Stimulated activated CD4-positive, alpha-beta T cell treated with anti-CD3 and anti-CD28 coated beads, TNF-alpha, amount 100 ng/mL, for 4 hours (primary cell): ENCODE measurements around the gene RSF1.

ENCODE experiments used
- DNase-seq, 3 experiments: peaks; one replicate each; pipeline ENCODE4 v3.0.0-alpha.2; 2020; ENCODE audit warnings: low read depth in 3 of 3

RSF1 gene

GRCh38 chr11:77813256-77813655, 7.3 kb downstream of the RSF1 start:
- no peak for DNase-seq

DNA sequence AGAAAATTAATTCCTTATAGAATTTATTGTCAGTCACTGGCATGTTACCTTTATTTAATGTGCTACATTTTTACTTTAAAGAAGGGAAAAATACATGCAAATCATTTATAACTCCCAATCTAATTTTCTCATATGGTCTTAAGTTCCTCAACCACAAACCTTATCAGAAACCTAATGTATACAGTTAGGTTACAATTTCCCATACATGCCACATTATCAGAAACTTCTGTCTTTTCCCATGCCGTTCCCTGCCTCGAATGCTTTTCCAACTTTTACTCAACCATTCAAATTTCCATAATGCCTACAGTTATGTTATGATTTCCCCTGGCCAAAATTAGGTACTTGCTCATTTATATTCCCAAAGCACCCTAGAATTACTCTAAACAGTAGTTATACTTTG, 13.5 kb downstream of the RSF1 start:
- no peak for DNase-seq

GRCh38 chr11:77806415-77806814, 14.1 kb downstream of the RSF1 start:
- DNase-seq: no peak

DNA sequence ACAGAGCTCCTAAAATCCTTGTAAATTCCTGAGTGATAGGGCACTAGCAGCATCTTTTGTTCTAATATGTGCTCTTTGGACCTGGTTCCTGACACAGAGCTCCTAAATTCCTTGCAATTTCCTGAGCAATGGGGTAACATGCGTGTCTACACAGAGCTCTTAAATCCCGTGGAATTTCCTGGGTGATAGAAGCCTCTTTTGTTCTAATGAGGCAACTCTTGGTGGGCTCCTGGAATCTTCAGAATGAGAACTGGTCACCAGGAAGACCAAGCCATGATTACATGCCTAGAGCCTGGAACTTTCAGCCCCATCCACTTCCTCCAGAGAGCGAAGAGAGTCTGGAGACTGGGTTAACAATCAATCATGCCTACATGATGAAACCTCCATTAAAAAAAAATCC, 19.0 kb downstream of the RSF1 start:
- DNase-seq: no peak

DNA sequence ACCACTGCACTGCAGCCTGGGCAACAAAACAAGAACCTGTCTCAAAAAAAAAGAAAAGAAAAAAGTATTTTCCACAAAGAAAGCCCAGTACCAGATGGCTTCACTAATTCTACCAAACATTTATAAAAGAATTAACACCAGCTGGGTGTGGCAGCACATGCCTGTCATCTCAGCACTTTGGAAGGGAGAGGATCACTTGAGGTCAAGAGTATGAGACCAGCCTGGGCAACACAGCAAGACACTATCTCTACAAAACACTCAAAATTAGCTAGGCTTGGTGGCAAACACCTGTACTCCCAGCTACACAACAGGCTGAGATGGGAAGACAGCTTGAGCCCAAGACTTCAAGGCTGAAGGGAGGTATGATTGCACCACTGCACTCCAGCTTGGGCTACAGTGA, 20.1 kb downstream of the RSF1 start:
- no peak for DNase-seq

- DNase-seq: no peak
These were observed 21.2 kb downstream of the RSF1 start for GRCh38 chr11:77799338-77799737.

GRCh38 chr11:77793972-77794371, 26.6 kb downstream of the RSF1 start:
- DNase-seq: no peak

GRCh38 chr11:77791301-77791700, 29.2 kb downstream of the RSF1 start:
- DNase-seq: no peak

- no peak for DNase-seq
These were observed 30.6 kb downstream of the RSF1 start for GRCh38 chr11:77789731-77790476.

DNA sequence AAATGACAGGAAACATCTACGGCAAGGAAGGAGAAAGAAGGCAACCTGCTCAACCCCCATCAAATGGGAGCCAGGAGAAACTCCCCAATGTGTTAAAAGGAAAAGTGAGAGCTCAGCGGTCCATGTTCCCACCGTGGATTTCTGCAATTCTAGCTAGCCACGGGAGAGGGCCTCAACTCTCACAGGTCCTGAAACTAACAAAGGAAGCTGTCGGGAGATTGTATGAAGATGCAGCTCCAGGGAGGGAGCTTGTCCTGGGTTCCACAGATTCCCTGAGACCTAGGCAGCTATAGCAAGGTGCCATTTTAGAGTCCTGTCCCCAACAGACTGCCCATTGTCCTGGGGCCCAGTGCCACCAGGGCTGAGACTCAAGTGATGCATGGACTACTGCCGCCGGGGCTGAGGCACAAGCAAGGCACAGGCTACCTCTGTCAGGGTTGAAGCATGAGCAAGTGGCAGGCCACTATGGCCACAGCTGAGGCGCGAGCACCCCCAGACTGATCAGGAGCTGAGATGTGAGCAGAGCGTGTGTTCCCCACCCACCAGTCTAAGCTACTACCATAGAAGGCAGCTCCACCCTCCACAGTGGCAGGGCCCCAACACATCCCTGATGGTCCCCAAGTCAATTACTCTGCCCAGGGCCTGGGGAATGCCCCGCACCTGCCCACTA, 31.3 kb downstream of the RSF1 start:
- DNase-seq: no peak

- no peak for DNase-seq
These were observed 36.0 kb downstream of the RSF1 start for GRCh38 chr11:77784572-77784971.

DNA sequence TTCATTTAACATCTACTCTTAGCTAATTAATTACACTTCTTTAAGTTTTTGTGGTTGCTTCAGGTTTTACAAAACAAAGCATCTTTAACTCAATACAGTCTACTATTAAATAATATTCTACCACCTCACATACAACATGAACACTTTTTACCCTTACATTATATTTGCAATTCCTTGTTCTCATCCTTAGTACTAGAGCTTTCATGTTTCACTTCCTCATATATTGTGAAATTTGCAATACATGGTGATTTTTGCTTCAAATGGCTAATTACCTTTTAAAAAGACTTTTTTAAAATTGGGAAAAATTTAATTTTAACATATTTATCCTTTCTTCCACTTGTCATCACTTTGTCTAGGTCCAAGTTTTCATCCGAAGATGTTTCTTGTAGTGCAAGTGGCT, 37.5 kb downstream of the RSF1 start:
- DNase-seq: no peak

DNA sequence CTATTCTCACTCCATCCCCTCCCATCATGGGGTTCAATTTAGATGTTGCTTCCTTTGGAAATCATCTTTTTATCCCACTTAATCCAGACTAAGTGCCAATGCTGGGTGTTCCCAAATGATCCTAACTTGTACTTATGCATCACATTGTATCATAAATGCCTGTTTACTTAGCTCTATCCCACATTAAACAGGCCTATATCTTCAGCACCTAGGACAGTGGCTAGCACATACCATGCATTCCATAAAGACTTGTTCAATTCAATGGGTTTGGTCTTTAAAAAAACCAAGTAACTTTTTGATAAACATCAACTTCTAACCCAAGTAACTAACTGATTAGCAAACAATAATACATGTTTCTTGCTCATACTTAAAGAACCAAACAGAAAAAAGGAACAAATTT, 40.6 kb downstream of the RSF1 start:
- DNase-seq: no peak

DNA sequence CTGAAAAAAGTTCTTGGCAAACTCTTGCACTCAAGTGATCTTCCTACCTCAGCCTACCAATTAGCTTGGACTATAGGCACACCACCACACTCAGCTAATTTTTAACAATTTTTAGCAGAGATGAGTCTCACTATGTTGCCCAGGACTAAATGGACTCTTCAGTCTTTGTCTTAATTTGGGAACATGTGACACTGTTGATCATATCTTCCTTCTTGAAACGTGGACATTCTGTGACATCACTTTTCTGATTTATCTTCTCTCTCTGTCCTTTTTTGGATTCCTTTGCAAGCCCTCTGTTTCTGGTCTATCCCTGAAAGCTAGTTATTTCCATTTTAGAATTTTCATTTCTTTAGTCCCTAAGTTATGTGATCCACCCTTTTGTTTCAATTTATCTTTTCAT, 42.0 kb downstream of the RSF1 start:
- no peak for DNase-seq

GRCh38 chr11:77778118-77778517, 42.4 kb downstream of the RSF1 start:
- DNase-seq: no peak

- DNase-seq: no peak
These were observed 44.1 kb downstream of the RSF1 start for GRCh38 chr11:77776455-77776854.

DNA sequence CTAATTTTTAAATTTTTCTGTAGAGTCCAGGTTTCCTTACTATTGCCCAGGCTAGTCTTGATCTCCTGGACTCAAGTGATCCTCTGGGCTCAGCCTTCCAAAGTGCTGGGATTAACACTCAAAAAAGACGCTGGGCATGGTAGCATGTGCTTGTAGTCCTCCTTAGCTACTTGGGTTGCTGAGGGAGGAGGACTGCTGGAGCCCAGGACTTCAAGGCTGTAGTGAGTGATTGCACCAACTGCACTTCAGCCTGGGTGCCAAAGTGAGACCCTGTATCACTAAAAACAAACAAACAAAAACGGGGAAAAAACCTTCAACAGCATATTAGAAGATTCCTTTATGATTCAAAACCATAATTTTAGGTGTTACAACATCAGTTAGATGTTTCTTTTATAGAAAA, 44.6 kb downstream of the RSF1 start:
- DNase-seq: no peak

GRCh38 chr11:77771135-77771534, 49.4 kb downstream of the RSF1 start:
- DNase-seq: no peak

GRCh38 chr11:77770629-77771028, 49.9 kb downstream of the RSF1 start:
- no peak for DNase-seq

DNA sequence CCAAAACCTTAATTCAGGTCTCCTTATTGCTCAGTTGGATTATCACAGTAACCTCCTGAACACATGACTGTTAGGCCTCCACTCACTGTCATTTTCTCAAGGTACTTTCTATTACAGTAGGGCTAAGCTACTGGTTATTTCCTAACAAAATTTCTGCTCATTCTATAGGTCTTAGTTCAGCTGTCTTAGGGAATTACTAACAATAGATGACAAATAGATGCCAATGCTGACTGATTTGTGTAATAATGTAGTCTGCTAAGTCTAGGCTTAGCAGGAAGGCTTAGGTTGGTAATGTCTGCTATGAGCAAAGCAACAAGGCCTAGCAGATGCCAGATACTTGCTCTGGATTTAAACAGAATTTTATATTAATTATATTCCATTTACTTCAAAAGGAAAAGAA, 58.1 kb downstream of the RSF1 start:
- DNase-seq: no peak

- no peak for DNase-seq
These were observed 59.0 kb downstream of the RSF1 start for GRCh38 chr11:77761491-77761890.

DNA sequence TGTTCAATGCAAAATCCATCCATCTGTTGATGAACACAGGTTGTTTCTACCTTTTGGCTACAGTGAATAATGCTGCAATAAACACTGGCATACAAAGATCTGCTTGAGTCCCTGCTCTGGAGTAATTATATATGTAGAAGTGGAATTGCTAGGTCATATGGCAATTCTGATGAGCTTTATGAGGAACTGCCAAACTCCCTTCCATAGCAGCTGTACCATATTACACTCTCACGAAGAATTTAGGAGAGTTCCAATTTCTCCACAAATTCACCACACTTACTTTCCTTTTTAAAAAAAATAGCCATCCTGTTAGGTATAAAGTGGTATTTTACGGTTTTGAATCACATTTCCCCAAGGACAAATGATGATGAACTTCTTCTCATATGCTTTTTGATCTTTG, 62.2 kb downstream of the RSF1 start:
- no peak for DNase-seq

DNA sequence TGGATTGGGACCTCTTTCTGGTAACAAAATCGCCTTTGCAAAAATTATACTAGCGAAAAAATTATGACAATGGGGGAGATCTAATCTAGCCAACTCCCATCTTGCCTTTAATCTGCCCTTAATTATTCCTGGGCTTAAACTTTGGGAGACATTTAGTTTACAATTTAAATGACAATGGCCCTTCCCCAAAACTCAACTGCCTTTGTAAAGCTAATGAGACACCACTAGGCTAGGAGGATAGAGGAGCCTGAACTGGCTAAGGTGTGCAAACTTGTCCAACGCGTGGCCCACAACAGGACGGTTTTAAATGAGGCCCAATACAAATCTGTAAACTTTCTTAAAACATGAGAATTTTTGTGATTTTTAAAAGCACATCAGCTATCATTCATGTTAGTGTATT, 67.3 kb downstream of the RSF1 start:
- DNase-seq: no peak

- no peak for DNase-seq
These were observed 68.0 kb downstream of the RSF1 start for GRCh38 chr11:77752516-77752915.
